ENCODE measurements around the gene UPK3BL2. TPM values are rescaled to one million over a fixed set of nuclear protein-coding genes. Genes with fewer than 3 reads are reported as not detected.
A peak's percentile ranks its signal among the peaks of the same experiment; 100 is the strongest.
"Not testable (repeated sequence)": the region's sequence is repeated elsewhere in the genome, so short reads cannot be mapped to it uniquely, and the experiment has no call there.

Gene UPK3BL2
- total RNA-seq, 2 experiments from 2014 or later = 5.8 to 8.2 TPM

GRCh38 chr7:102517550-102518147 is 25.8 kb downstream of the UPK3BL2 start, which contains the start of gene RASA4B:
TSS of gene RASA4B (minus strand) at chr7:102517777. CDS start at chr7:102517710, 67 bp downstream.
- intact Hi-C loops (cut with micrococcal nuclease); CTCF ChIA-PET; H3K9me3 Mint-ChIP-seq; H3K36me3 Mint-ChIP-seq; H3K27ac Mint-ChIP-seq; H3K4me1 Mint-ChIP-seq (ENCODE audit: low read depth); H3K4me3 Mint-ChIP-seq; POLR2A ChIA-PET; H3K27me3 Mint-ChIP-seq: not testable (repeated sequence)
- DNase-seq = peak; percentile 16

GRCh38 chr7:102516951-102517350 is 26.5 kb downstream of the UPK3BL2 start:
- intact Hi-C loops (cut with micrococcal nuclease); H3K27ac Mint-ChIP-seq: not testable (repeated sequence)

GRCh38 chr7:102515889-102516288 is 27.6 kb downstream of the UPK3BL2 start:
- H3K9me3 Mint-ChIP-seq; H3K36me3 Mint-ChIP-seq; H3K27ac Mint-ChIP-seq; H3K4me1 Mint-ChIP-seq (ENCODE audit: low read depth); H3K4me3 Mint-ChIP-seq; intact Hi-C loops (cut with micrococcal nuclease); CTCF ChIA-PET; H3K27me3 Mint-ChIP-seq; DNase-seq; POLR2A ChIA-PET: not testable (repeated sequence)

More at GRCh38 chr7:102516951-102517350, 26.5 kb downstream of the UPK3BL2 start:
- DNase-seq; POLR2A ChIA-PET; H3K27me3 Mint-ChIP-seq; H3K4me1 Mint-ChIP-seq (ENCODE audit: low read depth); H3K9me3 Mint-ChIP-seq; CTCF ChIA-PET; H3K36me3 Mint-ChIP-seq; H3K4me3 Mint-ChIP-seq: not testable (repeated sequence)

DNA sequence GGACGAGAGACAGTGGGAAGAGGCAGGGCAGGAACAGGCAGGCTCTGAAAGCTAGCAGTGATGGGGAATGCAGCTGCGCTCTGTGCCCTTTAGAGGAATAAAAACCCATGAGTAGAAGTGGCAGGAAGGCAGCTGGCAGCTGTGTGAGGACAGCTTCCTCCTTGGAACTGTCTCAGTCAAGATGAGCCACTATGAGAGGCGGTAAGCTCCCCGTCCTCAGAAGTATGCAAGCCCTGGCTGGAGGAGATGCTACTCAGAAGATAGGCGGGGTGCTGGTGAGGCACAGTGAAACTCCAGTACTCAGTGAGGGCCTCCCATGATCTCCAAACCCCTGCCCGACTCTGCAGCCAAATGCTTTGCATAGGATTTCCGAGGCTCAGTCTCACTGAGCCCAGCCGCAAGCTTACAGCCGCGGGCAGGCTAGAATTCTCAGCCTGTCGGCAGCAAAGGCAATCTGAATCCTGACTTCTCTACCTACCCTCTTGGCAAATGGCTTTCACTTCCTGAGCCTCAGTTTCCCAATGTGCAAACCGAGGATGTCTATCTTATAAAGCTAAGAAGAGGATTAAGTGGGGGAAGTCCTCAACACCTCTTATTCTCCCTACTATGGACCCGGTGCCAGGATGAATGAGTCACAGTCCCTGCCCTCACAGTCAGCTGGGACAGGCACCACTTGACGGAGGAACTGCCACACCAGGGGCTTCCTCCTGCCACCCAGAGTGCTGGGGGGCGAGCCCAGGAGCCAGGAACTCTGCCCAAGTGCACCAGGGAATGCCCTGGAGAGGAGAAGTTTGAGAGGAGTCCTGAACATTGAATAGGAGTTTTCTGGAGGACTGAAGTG is 28.4 kb downstream of the UPK3BL2 start:
- H3K4me1 Mint-ChIP-seq (ENCODE audit: low read depth); POLR2A ChIA-PET; CTCF ChIA-PET; H3K4me3 Mint-ChIP-seq; H3K9me3 Mint-ChIP-seq; H3K27me3 Mint-ChIP-seq; intact Hi-C loops (cut with micrococcal nuclease); DNase-seq; H3K27ac Mint-ChIP-seq; H3K36me3 Mint-ChIP-seq: not testable (repeated sequence)

GRCh38 chr7:102512642-102513221 is 30.8 kb downstream of the UPK3BL2 start:
- H3K27ac Mint-ChIP-seq; H3K4me1 Mint-ChIP-seq (ENCODE audit: low read depth); H3K9me3 Mint-ChIP-seq; POLR2A ChIA-PET; DNase-seq; CTCF ChIA-PET; intact Hi-C loops (cut with micrococcal nuclease); H3K27me3 Mint-ChIP-seq; H3K36me3 Mint-ChIP-seq; H3K4me3 Mint-ChIP-seq: not testable (repeated sequence)

DNA sequence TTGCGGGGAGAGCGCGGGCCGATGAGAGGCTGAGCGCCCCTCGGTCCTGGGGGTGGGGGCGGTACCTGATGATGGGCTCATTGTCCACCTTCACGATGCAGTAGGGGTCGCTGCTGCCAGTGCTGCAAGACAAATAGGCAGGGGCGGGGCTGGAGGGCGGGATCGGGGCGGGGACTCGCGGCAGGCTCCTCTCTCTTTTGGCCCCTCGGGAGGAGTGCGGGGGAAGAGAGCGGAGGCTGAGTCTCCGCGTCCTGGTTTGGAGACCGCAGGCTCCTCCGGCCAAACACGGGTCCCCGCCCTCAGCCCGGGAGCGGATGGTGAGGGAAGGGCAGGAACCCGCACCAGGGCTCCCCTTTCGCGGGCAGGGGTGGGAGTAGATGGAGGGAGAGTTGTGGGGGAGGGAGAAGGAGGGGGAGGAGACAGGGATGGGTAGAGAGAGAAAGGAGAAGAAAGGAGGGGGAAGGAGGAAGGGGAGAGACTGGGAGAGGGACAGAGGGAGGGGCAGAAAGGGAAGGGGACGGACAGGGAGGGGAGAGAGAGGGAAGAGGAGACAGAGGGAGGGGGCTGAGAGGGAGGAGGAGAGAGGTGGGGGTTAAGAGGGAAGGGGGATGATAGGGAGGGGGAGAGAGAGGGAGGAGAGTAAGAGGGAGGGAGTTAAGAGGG is 31.5 kb downstream of the UPK3BL2 start:
- H3K9me3 Mint-ChIP-seq; intact Hi-C loops (cut with micrococcal nuclease): not testable (repeated sequence)

GRCh38 chr7:102510575-102510974 is 32.9 kb downstream of the UPK3BL2 start:
- H3K27me3 Mint-ChIP-seq; H3K4me3 Mint-ChIP-seq; H3K36me3 Mint-ChIP-seq; H3K4me1 Mint-ChIP-seq (ENCODE audit: low read depth); DNase-seq; intact Hi-C loops (cut with micrococcal nuclease); POLR2A ChIA-PET; CTCF ChIA-PET; H3K27ac Mint-ChIP-seq; H3K9me3 Mint-ChIP-seq: not testable (repeated sequence)

More for the DNA sequence above, 31.5 kb downstream of the UPK3BL2 start:
- POLR2A ChIA-PET; H3K4me3 Mint-ChIP-seq; H3K27ac Mint-ChIP-seq; H3K36me3 Mint-ChIP-seq; CTCF ChIA-PET; DNase-seq; H3K27me3 Mint-ChIP-seq; H3K4me1 Mint-ChIP-seq (ENCODE audit: low read depth): not testable (repeated sequence)

DNA sequence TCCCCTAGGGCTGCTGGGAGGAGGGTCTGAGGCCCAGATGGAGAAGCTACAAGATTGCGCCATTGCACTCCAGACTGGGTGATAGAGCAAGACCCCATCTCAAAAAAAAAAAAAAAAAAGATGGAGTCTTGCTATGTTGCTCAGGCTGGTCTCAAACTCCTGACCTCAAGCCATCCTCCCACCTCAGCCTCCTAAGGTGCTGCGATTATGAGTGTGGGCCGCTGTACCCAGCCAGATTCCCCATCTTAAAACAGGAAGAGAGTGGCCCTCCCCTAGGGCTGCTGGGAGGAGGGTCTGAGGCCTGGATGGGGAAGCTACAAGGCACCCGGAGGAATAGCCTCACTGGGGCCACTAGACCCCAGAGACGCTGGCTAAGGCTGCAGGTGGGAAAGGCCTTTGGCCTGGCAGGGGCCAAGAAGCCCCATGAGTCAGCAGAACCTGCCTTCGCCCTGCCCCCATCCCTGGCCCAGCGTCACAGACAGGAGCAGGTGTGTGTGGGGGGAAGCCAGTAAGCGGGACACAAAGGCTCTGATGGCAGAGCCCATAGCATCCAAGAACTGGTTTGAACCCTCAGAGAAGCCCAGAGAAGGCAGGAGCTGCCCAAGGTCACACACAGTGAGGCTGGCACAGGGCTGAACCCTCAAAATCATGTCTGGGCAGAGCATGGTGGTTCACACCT is 35.9 kb downstream of the UPK3BL2 start:
- POLR2A ChIA-PET; H3K4me3 Mint-ChIP-seq; CTCF ChIA-PET; H3K27ac Mint-ChIP-seq; intact Hi-C loops (cut with micrococcal nuclease); H3K27me3 Mint-ChIP-seq; DNase-seq; H3K36me3 Mint-ChIP-seq; H3K9me3 Mint-ChIP-seq; H3K4me1 Mint-ChIP-seq (ENCODE audit: low read depth): not testable (repeated sequence)

DNA sequence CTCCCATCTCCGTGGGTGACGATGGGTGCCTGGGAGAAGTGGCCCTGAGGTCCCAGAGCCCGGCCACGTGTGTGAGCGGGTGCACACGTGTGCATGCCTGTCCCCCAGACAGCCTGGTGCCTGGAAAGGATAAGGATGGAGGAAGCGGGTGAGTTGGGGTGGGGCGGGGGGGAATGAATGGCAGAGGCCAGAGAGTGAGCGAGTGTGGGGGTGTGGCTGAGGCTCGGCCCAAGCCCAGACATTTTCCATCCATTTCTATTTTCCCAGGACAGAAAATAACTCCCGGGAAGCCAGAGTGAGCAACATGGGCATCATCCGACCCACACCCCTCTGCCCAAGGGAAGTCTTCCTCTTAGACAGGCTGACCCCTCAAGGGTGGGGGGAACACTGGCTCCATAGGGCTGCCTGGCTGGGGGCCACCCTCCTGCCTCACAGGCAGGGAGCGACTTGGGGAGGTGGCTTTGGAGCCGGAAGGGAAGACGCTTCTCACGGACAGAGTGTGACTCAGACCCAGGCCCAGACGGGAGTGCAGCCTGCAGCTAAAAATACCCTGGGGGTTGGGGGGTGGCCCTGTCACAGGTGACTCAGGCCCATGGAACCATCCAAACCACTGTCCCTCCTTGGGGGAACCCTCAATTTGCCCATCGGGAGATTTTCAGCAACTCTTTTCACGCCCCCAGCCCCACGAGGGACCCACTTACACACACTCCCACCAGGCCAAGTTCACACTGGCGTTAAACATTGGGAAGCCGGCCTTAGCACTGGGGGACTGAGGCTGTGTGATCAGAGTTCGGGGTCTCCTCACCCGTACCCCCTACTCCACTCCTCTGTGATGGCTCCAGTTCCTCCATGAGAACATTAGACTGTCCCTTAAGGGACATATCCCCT is 38.0 kb downstream of the UPK3BL2 start:
- DNase-seq; POLR2A ChIA-PET; H3K4me1 Mint-ChIP-seq (ENCODE audit: low read depth); intact Hi-C loops (cut with micrococcal nuclease); H3K27me3 Mint-ChIP-seq; H3K27ac Mint-ChIP-seq; H3K9me3 Mint-ChIP-seq; H3K36me3 Mint-ChIP-seq; CTCF ChIA-PET; H3K4me3 Mint-ChIP-seq: not testable (repeated sequence)

DNA sequence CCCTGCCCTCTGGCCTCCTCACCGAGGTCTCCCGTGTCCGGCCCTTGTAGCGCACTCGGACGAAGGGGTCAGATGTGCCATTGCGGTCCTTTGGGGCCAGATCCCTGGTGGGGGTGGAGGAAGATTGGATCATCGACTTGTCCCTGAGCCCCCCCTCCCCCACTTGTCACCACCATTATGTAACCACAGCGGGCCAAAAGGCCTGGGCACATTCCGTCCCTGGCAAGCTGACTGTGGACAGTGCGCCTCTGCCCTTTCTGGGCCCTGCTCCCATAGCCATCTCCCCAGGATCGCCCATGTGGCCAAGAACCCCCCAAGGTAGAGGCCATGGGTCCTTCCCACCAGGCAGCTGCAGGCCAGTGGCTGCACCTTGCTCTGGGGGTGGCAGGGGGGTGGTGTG is 40.4 kb downstream of the UPK3BL2 start:
- H3K36me3 Mint-ChIP-seq; CTCF ChIA-PET; H3K27me3 Mint-ChIP-seq; H3K27ac Mint-ChIP-seq; POLR2A ChIA-PET; DNase-seq; H3K4me1 Mint-ChIP-seq (ENCODE audit: low read depth); intact Hi-C loops (cut with micrococcal nuclease); H3K4me3 Mint-ChIP-seq; H3K9me3 Mint-ChIP-seq: not testable (repeated sequence)

GRCh38 chr7:102498321-102498720 is 45.2 kb downstream of the UPK3BL2 start:
- intact Hi-C loops (cut with micrococcal nuclease); DNase-seq; H3K36me3 Mint-ChIP-seq; H3K9me3 Mint-ChIP-seq; POLR2A ChIA-PET; H3K27me3 Mint-ChIP-seq; H3K4me1 Mint-ChIP-seq (ENCODE audit: low read depth); H3K27ac Mint-ChIP-seq; H3K4me3 Mint-ChIP-seq; CTCF ChIA-PET: not testable (repeated sequence)

Data from activated CD4-positive, alpha-beta memory T cell treated with anti-CD3 and anti-CD28 coated beads for 36 hours (primary cell).